Astrocyte (in vitro differentiated cells and primary cell): ENCODE data around the gene FAM168A.

Source experiments
- EZH2 ChIP-seq: IDR thresholded peaks from 2 replicates; pipeline ENCODE4 v1.6.1; 2012; ENCODE audit warnings: mild to moderate bottlenecking, low read length, inconsistent platforms; ENCODE audit not compliant: insufficient read depth
- TF ChIP-seq, protein P1 (sequence below): IDR thresholded peaks from 2 replicates; pipeline ENCODE4 v1.5.1; 2011; ENCODE audit warnings: low read depth, mild to moderate bottlenecking, inconsistent platforms, low read length, moderate library complexity; ENCODE audit not compliant: insufficient read depth

DNA sequence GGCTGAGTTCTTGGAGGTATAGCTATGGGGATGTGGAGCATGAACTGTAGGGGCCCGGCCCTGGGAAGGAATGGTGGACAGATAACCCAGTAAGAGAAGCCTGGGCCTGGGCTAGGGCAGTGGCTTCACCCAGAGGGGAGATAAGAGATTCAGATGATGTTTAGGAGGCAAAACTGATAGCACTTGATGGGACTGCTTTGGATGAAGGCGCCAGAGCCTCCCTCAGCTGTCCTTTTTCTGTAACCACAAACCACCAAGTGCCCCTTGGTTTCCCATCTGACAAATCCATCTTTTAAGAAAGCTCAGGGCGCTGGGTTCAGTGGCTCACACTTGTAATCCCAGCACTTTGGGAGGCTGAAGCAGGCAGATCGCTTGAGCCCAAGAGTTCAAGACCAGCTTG lies 198.3 kb downstream of the FAM168A start:
- TF ChIP-seq, protein P1, sequence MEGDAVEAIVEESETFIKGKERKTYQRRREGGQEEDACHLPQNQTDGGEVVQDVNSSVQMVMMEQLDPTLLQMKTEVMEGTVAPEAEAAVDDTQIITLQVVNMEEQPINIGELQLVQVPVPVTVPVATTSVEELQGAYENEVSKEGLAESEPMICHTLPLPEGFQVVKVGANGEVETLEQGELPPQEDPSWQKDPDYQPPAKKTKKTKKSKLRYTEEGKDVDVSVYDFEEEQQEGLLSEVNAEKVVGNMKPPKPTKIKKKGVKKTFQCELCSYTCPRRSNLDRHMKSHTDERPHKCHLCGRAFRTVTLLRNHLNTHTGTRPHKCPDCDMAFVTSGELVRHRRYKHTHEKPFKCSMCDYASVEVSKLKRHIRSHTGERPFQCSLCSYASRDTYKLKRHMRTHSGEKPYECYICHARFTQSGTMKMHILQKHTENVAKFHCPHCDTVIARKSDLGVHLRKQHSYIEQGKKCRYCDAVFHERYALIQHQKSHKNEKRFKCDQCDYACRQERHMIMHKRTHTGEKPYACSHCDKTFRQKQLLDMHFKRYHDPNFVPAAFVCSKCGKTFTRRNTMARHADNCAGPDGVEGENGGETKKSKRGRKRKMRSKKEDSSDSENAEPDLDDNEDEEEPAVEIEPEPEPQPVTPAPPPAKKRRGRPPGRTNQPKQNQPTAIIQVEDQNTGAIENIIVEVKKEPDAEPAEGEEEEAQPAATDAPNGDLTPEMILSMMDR: no peak
- TF ChIP-seq EZH2: no peak
